Medulla oblongata (tissue), 1 donor: Measurements from ENCODE around the gene PICK1.
A peak's percentile ranks its signal among the peaks of the same experiment; 100 is the strongest.

ENCODE experiments used
- DNase-seq: peaks from one replicate; pipeline ENCODE4 v3.0.0-alpha.2; 2015; ENCODE audit errors: extremely low spot score

The PICK1 gene

GRCh38 chr22:38049812-38050619 is 7.2 kb upstream of the PICK1 start:
- peak; percentile 84 for DNase-seq

DNA sequence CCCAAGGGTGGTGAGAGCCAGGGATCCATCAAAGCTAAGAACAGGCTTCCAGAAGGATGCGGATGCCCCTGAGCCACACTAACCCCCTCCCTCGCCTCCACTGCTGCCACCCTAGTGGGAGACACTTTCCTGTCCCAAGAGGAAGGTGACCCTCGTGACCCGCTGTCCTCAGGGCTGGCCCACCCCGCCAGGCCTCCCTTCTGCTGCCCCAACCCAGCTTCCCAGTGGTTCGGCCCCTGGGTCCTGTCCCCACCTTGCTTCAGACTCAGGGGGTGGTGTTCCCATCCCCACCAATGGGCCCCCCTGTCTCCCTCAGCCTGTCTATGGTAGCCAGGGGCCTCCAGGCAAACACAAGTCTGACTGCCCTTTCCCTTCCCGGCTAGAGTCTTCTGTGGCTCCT is 6.5 kb upstream of the PICK1 start:
- no peak for DNase-seq

DNA sequence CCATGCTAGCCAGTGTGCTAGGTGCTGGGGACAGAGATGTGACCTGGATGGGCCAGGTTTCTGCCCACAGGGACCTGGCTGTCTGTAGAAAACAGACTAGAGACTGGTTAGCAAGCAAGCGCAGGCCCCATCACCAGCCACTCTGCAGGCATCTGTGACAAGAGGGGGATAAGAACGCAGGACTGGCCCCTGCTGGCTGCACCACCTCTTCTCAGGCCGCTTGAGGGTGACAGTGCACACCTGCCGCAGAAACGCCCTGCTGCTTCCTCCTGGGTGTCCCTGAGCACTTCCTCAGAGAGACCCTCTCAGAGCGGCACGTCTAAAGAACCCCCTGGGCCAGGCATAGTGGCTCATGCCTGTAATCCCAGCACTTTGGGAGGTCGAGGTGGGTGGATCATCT is 5.9 kb upstream of the PICK1 start:
- no peak for DNase-seq

DNA sequence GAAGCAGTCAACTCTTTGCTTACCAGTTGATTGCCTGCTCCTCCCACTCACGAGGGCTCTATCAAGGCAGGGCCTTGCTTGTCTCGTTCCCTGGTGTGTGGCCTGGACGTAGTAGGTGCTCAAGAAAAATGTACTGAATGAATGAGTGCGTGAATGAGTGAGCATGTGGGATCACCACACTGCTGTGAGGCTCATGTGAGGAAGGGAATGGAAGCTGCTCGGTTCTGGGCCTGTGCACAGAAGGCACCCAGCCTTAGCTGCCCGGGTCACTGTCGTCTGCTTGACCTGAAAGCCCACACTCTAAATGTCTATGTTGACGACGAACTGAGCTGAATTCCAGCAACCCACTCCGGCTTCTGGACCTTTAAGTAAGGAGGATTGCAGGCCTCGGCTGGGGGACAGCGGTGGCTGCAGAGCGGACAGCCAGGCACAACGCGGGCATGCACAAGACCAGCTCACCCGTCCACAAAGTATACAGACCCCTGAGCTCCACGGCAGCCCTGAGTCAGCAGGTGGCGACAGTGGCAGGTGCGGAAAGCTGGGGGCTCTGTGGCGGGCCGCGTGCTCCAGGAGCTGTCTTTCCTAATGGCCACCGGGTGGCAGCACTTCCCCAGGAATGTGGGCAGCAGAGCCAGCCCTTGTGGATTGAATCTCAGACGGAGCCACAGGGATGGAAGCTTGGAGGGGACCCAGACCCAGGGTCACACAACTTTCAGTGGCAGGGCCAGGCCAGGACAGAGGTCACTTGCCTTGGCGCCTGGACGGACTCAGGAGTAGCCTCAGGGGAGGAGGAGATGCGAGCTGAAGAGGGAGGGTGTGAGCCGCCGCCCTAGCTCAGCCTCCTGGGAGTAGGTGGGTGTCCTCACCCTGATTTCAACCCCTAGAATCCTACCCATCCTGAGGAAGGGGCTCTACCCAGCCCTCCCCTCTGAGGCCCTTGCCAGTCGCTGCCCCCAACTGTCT is 5.0 kb upstream of the PICK1 start:
- DNase-seq = peak; percentile 92

DNA sequence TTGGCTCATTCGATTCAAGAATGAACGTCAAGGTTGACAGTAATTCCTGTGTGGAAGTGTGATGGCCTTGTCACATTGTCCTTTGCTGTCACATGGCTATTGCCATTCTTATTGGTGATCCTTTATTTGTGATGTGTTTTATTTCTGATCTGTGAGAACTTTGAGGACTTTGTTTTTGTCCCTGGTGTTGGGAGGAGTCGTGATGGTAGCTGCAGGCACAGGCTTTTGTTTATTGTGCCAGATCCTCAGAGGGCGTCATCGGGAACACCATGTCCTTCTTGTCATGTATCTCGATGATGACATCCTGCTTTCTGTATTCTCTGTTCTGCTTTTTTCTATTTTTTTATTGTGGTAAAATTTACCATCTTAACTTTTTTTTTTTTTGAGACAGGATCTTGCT is 5.6 kb downstream of the PICK1 start:
- peak; percentile 80 for DNase-seq

DNA sequence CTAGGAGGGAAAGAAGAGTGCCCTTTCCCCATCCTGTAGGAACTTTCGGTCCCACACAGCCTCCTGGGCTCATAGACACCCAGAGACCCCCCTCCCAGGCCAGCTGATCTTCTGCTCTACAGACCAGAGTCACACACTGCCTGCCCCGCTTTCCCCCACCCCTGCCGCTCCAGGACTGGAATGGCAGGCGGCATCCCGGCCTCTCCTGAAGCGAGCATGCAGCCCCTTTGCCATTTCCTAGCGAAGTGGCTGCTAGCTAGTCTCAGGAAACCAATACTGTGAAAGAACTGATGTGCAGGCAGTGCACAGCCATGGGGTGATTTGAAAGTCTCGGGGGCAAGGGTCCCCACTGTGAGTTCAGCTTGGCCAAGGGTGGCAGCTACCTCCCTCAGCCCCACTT is 8.3 kb downstream of the PICK1 start:
- no peak for DNase-seq

DNA sequence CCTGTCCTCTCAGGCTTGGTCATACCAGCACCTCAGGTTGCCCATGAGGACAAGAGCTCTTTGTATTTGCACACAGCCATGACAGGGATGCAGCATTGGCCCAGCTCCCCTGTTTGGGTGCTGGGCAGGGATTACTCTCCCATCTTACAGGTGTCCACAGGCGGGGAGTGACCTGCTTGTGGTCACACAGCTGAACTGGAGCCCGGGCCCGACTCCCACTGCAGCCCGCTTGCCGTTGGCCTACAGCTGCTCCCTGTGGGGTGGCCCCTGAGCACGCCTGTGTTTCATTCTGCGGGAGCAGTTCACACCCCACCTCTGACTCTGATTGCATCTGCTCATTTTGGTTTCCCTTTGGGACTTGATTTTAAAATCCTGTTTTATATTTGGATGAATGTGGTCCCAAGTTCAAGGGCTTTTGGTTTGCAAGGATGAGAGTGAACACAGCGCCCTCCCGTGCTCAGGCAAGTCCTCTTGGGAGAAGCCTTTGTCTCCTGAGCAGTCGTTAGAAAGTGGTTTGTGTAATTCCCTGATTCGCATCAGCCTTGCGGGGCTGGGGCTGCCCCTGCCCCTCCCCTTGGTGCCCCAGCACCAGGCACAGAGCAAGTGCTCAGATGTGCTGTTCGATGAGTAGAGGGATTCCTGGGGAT is 9.3 kb downstream of the PICK1 start:
- DNase-seq = no peak

GRCh38 chr22:38067028-38067415 is 9.8 kb downstream of the PICK1 start:
- no peak for DNase-seq

GRCh38 chr22:38067761-38068360 is 10.7 kb downstream of the PICK1 start:
- DNase-seq = no peak

DNA sequence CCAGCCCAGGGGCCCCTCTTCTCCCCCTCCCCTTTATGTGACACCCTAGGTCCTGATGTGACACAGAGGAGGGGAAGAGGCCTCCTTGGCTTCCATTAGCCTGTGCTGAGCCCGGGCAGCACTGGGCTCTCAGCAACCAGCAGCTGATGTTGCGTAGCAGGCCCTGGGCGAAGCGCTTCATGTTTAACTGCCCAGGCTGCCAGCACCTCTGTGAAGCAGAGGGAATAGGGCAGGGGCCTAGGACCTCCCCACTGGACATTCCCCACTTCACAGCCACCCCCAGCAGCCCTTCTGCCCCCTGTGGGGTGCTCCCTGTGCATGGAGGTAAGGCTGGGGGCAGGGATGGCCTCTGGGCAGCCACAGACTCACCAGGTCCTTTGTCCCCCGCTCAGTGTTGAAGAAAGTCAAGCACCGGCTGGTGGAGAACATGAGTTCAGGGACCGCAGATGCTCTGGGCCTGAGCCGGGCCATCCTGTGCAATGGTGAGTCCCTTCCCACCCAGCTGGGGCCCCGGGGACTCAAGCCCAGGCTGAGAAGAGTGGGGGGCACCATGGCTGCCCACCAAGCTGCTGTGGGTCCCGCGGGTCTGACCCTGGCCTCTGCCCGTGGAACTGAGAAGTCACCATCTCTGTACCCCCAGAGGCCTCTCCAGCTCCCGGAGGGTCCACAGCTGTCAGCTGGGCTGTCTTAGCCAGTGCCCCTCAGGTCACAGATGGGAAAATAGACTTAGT is 11.6 kb downstream of the PICK1 start:
- DNase-seq = no peak

- DNase-seq = peak; percentile 82
These were observed 12.4 kb downstream of the PICK1 start for GRCh38 chr22:38069372-38070249.

- no peak for DNase-seq
These were observed 13.2 kb downstream of the PICK1 start for GRCh38 chr22:38070250-38070921.

- DNase-seq = no peak
These were observed 14.5 kb downstream of the PICK1 start for GRCh38 chr22:38071421-38072321.

GRCh38 chr22:38072322-38073149 is 15.3 kb downstream of the PICK1 start:
- DNase-seq = no peak

GRCh38 chr22:38073150-38074130 is 16.2 kb downstream of the PICK1 start:
- DNase-seq = no peak
